NCI-H345 (cell line): Measurements from ENCODE around the gene RTL1.

Source experiments
- DNase-seq: peaks from one replicate; lab custom pipeline; 2025; lab: John Stamatoyannopoulos, UW

The RTL1 gene

DNA sequence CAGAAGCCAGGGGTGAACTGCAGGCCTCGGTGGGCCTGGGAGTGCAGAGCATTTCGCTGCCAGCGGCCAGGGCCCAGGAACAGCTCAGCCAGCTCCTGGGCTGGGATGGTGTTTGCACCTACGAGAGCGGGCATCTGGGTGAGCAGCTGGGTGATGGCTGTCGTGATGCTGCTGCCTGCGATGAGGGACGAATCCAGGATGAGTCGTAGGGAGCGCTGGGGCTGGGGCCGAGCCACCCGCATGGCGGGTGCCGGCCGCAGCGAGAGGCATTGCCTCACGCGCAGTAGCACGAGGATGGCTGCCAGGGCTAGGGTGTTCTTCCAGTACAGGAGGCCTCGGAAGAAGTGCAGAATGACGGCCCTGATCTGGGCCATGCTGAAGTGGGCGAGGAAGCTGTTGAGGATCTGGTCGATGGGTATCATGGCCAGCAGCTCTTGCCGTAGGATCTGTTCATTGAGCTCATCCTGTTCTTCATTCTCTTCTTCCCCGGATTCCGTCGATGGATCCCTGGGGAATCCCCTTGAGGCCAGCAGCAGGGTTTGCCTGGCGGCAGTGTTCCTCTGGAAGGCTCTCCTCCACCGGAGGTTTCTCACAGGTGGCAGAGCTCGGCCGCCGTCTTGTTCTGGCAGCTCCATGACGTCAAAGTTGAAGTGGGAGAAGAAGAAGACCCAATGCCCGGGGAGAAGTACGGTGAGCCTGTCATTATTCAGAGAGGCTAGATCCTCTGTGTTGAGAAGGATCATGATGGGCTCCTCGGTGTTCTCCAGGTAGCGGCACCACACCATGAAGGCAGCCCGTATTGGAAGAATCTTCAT lies 22.1 kb downstream of the RTL1 start:
- no peak for DNase-seq

DNA sequence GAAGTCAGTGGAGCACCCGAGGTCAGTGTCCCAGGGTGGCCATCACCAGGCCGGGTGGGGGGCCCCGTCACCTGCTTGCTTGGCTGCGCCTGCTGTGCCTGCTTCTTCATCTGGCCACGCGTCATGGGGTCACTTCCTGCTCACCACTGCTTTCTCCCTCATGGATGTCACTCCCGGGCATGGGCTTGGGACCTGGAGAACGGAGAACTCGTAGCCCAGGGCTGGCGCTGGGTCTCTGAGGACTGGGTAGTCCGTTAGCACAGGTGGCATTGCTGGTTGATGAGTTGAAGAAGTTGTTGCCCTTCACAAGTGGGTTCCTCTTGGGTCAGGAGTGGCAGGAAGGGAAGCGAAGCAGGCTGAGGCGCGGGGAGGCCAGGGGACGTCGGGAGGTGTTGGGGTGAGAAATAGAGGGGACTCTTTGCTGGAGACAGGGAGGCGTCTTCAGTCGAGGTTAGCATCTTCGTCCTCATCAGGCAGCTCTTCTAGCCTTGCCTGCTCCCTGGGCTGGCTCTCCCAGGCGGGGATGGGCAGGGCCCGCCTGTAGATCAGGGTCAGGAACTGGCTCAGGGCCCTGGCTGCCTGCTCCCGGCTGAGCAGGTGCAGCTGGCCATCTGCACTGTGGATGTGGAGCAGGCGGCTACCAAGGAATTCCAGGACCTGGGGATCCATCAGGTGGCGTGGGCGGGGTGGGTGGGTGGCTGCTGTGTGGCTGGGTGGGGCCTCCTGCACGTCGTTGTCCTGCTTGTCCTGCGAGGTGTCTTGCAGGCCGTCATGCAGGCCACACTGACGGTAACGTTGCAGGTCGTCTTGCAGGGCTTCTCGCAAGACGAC lies 23.0 kb downstream of the RTL1 start:
- DNase-seq = no peak

DNA sequence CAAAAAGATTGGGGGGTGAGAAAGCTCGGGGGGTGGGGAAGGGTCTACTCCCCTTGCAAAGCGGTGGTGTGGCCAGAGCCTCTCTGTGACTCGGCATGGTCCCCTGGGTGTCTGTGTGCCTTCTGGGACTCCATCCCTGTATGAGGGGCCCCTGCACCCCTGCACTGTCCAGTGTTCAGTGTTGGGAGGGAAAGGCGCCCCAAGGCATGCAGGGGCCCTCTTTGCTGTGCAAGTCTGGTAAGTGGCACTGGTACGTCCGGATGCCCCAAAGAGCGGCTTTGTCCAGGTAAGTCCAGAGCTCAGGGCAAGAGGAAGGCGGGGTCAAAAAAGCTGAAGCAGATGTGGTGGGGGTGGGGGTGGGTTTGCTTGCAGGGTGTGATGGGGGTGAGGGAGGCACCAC lies 23.7 kb downstream of the RTL1 start:
- DNase-seq = no peak

DNA sequence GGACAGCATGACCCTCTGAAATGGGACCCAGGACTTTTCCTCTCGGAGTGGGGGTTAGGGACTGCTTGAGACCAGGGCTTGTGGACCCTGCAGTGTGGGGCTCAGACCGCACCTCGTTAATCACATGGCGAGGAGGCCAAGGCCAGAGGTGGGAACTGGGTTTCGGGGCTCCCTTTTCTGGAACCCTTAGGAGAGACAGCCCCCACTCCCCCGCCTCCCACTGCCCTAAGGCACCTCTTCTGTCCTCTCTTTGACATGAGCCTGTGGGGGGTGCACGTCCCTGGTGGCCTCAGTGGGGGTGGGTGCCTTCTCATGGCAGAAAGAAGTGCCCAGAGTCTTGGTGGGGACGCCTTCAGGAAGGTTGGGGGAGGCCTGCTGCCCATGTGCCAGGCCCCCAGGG lies 24.3 kb downstream of the RTL1 start:
- no peak for DNase-seq

DNA sequence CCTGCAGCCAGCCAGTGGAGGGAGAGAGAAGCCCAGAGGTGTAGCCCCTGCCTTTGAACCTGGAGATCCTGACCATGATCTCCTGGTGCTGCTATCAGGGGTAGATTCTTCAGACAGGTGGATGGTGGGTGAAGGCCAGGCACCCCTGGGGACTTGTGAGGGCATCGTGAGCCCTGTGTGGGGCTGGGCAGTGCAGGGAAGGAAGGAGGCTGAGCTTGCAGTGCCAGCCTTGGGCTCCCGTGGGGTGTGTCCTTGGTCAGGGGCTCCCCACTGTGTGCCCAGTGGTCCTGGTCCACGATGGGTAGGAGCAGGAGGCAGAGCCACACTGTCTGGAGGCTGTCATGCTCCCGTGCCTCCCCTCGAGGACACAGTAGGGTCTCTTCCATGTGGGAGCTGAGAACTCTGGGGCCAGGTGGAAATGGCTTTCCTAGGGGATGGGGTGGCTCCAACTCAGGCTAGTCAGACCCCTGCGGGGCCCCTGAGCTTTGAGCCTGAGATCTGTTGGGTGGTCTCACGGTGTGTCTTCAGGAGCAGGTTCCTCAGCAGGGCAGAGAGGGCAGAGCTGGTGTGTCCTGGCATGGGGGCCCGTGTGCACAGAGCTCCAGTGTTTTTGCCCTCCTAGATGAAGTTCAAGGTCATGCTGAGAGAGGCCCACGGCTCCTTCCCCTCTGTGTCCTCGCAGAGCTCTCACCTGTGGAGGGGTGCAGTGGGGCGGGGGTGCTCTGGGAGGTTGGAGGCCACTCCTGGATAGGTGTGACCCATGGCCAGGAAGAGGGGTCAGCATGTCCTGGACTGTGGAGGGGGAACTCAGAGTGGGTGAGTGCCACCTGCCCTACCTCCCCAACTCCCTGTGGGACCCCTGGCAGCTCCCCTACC lies 25.0 kb downstream of the RTL1 start:
- DNase-seq = no peak

DNA sequence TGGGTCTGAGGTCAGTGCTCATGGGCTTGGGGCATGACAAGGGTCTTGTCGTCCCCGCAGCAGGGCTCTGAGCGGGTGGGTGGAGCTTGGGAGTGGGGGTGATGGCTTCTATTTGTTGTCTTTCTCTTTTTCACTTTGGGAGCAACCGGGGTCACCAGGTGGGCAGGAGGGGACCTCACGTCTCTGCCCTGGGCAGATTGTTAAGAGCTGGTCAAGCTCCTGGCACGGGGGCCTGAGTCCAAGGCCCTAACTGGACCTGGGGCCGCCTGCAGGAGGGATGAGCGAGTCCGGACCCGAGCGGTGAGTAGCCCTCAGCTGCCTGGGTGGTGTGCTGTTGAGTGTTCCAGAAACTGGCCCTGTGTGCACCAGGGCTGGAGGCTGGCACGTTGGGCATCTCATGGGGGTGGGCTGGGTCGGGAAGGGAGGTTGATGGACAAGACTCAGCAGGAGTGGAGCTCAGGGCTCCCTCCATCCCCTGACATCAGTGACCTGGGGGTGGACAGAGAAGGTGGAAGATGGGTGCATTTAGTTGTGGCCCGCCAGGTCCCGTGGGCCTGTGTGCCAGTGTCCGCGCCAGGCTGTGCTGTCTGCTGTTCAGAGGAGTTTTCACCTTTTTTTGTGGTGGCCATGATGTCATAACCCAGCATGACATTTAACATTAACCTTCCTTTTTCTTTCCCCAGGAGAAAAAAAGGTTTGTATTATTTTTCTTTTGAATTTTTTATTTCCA lies 27.5 kb downstream of the RTL1 start:
- no peak for DNase-seq

DNA sequence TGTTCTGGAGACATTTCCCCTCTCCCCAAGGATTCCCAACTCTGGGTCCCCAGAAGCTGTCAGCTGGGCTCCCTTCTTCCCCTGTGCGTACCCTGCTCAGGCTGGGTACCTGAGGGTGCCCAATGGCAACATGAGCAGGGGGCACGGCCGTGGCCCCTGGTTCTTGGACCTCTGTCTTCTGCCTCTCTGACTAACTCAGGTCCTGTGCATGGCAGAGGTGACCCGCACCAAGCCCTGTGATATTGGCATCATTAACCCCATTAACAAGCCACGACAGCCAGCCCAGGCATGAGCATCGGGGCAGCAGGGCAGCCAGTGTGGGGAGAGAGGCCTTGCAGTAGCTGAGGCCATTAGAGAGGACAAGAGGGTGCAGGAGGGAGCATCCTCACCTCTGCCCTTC lies 28.4 kb downstream of the RTL1 start:
- DNase-seq = no peak

DNA sequence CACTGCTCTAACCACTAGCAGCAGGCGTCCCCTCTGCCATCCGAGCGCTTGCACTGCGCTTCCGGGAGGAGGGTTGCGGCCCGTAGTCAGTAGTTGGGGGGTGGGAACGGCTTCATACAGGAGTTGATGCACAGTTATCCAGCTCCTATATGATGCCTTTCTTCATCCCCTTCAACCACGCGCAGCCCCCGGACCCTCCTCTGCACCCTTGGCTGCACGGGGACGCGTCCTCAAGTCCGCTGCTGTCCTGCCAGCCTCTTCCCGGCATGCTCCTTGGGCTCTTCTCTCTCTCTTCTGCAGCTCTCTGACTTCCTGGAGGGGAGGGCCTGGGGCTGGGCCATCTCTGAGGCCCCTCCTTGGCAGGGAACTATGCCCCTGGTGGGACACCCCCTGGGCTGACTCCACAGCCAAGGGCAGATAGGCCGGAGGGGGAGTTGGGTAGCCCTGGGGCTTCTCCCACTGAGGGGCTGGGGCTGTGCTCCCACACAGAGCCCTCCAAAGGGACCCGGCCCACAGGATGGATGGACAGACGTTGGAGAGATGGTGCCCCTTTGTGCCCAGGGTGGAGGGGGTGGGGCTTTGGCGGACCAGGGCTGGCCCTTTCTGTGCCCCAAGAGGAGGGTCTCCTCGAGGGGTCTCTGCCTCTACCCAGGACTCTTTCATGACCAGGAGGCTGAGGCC lies 29.0 kb downstream of the RTL1 start:
- no peak for DNase-seq

DNA sequence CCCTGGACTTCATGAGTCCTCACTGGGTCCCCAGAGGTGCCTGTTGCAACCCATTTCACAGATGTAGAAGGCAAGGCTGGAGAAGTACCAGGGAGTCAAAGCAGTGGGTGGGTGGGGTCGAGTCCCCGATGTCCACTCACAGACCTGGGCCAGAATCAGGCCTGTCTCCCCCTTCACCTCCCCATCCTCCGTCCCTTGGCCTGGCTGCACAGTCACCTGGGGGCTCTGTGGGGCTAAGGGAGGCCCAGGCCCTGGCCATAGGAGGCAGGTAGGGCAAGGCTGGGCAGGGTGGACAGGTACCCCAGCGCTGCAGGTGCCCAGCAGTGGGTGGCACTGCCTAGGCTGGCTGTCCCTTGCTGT lies 29.5 kb downstream of the RTL1 start:
- no peak for DNase-seq

DNA sequence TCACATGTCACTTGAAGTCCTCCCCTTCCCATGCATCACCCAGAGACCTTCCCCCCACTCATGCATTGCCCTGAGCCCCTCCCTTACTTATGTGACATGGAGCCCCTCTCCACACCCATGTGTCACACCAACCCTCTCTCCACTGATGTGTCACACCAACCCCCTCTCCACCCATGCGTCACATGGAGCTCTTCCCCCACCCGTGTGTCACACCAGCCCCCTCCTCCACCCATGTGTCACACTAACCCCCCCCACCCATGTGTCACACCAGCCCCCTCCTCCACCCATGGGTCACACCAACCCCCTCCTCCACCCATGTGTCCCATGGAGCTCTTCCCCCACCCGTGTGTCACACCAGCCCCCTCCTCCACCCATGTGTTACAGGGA lies 30.4 kb downstream of the RTL1 start:
- no peak for DNase-seq

DNA sequence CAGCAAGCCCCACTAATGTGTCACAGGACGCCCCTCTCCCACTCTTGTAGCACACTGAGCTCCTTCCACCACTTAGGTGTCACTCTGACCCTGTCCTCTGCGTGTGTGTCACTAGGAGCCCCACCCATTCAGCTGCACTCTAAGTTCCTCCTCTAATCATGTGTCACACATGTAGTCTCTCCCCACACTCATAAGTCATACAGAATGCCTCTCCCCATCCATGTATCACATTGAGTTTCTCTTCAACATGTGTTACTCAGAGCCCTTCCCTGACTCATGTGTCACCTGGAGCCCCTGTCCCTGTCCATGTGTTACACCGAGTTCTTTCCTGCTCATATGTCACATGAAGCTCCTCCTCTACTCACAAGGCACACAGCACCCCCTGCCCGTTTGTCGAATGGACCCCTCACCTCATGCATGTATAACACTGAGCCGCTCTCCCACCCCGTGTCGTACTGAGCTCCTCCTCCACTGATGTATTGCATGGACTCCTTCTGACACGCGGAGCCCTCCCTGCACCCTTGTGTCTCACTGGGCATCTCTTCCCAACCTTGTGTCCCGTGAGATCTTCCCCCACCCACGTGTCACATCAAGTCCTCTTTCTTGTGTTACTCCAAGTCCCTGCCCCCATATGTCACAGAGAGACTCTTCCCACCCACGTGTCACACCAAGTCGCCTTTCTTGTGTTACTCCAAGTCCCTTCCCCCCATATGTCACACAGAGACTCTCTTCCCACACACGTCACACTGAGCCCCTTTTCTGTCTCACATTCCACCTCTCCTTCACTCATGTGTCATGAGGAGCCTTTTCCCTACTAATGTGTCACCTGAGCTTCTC lies 31.0 kb downstream of the RTL1 start:
- no peak for DNase-seq

DNA sequence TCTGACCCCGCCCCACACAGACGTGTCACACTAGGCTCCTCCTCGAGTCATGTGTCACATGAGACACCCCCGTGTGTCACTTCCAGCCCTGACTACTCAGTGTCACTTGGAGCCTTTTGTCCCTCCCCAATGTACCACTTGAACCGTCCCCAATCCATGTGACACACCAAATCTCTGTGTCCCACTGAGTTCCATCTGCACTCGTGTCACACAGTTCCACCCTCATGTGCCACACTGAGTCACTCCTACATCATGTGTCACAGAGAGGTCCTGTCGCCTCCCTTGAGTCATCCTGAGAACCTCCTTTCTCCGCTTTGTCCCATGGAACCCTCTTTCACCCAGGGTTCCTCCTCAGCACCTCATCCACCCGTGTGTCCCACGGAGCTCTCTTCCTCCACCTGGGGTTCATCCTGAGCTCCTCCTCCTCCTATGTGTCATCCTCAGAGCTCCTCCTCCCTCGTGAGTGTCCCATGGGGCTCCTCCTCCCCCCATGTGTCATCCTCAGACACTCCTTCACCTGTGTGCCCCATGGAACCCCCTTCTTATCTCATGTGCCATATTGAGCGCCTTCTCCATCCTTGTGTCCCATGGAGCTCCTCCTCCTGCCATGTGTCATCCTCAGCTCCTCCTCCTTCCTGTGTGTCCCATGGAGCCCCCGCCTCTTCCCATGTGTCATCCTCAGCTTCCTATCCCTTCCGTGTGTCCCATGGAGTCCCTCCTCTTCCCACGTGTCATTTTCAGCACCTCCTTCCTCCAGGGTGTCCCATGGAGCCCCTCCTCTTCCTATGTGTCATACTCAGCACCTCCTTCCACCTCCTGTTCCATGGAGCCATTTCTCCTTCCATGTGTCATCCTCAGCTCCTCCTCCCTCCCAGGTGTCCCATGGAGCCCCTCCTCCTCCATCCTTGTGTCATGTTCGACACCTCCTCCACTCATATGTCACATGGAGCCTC lies 32.0 kb downstream of the RTL1 start:
- DNase-seq = no peak

DNA sequence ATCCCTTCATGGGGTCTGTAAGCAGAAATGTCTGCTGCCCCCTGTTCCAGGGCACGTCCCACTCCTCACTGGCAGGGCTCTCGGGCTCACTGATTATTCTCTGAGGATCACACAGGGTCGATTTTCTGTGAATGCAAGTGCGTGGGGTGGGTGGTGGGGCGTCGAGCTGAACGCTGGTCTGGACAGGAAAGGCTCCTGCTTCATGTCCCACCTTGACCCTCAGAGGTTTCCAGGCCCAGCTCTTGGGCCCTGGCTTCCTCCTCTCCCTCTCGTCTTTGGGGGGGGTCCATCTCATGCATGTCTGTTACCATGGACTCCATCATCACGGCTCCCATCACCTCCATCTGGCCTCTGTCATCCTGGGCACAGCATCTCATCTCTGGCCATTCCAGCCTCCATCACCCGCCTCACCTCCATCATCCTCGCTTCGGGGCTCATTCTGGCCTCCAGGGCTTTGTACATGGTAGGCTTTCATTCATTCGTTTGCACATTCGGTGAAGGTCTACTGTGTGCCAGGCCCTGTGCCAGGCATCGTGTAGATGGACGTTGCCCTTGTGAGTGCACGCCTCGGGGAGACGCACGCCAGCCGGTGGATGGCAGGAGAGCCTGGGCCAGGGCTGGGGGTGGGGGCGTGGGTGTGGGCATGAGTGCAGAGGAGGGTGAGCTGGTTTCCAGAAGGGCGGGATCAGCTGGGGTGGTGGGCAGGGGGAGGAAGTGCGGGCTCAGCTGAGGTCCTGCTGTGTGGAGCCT lies 34.7 kb downstream of the RTL1 start:
- no peak for DNase-seq

DNA sequence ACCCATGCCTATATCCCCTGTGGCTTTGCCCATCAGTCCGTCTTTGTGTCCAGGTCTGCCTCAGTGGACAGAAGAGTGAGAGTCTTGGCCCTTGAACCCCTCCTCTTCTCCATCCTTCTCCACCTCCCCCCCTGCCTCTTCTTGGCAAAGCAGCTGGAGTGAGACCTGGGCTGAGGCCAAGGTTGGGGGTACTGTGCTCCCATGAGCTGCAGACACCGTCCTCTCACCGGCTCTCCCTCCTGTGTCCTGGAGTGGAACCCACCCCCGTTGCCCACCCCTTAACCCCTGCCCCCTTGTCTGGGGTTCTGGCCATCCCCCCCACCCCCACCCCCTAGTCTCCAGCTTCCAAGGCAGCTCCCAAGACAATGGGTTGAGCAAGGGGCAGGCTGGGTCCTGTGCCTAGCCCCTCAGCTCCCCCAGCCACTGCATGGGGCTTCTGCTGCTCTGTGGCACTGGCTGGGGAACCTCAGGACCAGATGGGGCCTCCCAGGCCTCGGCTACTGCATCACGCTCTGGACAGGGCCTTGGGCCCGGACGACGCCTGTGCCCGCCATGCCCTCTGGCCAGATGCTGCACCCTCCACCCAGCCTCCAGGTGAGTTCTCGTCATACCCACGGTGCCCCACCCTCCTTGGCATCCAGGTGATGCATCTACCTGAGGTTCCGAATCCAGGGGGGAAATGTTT lies 35.7 kb downstream of the RTL1 start:
- DNase-seq = no peak

DNA sequence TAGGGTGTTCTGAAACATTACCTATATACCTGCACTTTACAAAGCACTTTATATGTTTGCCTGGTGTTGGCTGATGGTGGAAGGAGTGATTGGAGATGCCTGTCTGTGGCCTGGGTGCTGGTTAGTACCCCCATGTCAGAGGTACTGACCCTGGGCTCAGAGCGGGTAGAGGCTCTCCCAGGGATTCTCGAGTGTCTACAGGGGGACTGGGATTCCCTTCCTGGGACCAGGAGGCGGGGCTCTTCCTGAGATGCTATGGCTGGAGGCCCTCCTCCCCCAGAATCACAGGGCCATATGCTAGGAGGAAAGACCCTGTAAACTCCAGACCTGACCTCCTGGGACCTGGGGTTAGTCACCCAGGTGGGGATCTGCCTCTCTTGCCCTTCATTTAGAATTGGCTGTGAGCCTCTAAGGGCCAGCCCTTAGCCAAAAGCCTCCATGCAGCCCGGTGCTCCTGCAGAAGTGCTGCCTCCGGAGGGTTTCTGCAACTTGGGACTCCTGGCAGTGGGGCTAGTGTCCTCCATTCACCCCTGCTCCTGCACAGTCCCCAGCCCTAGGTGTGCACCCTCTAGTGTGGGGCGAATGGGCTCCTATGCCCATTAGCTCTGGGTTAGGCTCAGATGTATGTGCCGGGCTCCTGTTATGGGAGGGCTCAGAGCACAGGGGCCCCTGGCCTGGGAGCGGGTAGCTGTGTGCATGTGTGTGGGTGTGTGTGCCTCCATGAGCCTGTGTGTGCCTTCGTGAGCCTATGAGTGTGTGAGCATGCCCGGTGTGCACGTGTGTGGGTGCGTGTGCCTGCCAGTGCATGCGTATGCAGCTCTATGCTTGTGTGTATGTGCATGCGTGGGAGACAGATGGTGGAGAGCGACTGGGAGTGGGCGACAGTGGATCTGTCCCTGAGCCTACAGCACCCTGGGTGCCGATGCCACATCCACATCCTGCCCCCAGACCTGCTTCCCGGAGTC lies 36.6 kb downstream of the RTL1 start:
- DNase-seq = no peak

DNA sequence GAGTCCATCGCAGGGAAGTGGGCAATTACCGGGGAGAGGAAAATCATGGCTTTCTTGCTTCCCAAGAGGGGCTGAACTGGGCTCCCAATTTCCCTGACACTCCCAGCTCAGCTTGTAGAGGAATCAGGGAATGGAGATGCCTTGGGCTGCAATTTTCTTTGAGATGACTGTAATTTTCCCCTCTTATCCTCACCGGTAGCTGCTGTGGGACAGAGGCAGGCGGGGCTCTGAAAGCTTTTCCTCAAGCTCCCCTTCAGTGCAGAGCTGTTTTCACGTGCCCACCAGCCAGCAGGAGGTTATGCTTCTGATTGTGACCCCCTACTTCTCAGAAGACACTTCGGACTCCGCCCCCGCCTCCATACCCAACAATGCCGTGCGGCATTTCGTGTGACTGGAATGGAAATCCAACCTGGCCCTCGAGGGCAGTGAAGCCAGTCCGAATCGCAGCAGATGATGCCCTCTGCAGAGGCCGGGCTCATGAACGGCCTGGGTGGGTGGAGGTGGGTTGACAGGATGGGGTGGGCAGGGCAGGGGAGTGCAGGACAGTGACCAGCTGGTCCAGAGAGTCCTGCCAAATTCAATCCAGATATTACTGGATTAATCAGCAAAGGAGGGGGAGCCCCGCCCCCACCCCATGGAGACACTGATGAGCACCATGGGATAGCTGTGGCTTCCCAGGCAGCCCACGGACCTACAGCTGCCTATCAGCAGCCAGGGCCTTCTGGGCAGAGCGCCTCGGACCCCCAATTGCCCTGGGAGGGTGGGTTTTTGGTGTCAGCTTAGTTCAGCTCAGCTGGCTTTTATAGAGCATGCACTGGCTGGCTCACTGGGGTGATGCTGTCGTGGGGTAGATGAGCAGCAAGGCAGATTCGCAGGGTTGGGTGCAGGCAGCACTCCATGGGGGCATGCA lies 37.6 kb downstream of the RTL1 start:
- DNase-seq = no peak
